Measurements from ENCODE around the gene SYT9. TPM values are rescaled to one million over a fixed set of nuclear protein-coding genes. Genes with fewer than 3 reads are reported as not detected.
A peak's percentile ranks its signal among the peaks of the same experiment; 100 is the strongest.

The SYT9 gene
- total and polyA plus RNA-seq, 2 of the 8 experiments (the other 6 are each of a cell fraction or from before 2014, with no cell fraction given), result 1.5 to 2.9 TPM

GRCh38 chr11:7469351-7469865 is 217.7 kb downstream of the SYT9 start:
- ChIA-PET POLR2A (ENCODE audit: partially characterized antibody) (no interaction called here), CTCF (ENCODE audit: partially characterized antibody) (interaction anchor here (0.6 to 1.2 kb wide), 4 partner anchors 54 to 373 kb away, joined by 3 to 4 read pairs (median 3); no protein-coding TSS in a partner anchor)
- Histone ChIP-seq H3K4ac (replicated peaks; ENCODE audit: insufficient read length, low read depth, low read length) (no peak overlapping the region), H3K27ac (ENCODE audit: low read depth, low read length) (no peak overlapping the region), H2AFZ (ENCODE audit: low read length) (no peak overlapping the region), H2BK12ac (ENCODE audit: low read depth, low read length) (no peak overlapping the region), H4K20me1 (replicated peaks in 1 of 2; ENCODE audit: control insufficient read depth in 1 of 2, insufficient read depth in 2 of 2, low read length in 2 of 2) (no peaks in the 10 kb centered on the region), H3K79me2 (ENCODE audit: control insufficient read depth in 1 of 2, insufficient read depth in 2 of 2, low read length in 2 of 2) (no peaks in the 10 kb centered on the region), H3K14ac (ENCODE audit: insufficient read length) (no peak overlapping the region), H3K18ac (ENCODE audit: extremely low read depth, low read length) (no peak overlapping the region), H3K4me1 (replicated peaks in 1 of 4; ENCODE audit: control insufficient read depth in 3 of 4, insufficient read depth in 4 of 4, low read length in 3 of 4) (no peaks in the 10 kb centered on the region), H3K27me3 (replicated peaks in 1 of 4; ENCODE audit: control insufficient read depth in 3 of 4, extremely low read depth in 1 of 4, insufficient read depth in 3 of 4, low read length in 3 of 4) (no peaks in the 10 kb centered on the region), H3K9me3 (ENCODE audit: insufficient read depth in 2 of 2, low read depth in 1 of 2, low read length in 1 of 2) (no peaks in the 10 kb centered on the region), H3K36me3 (ENCODE audit: control insufficient read depth in 2 of 4, insufficient read depth in 4 of 4, low read length in 3 of 4) (no peaks in the 10 kb centered on the region), H4K91ac (replicated peaks; ENCODE audit: insufficient read length, low read length) (no peak overlapping the region), H3K23me2 (ENCODE audit: low read depth, low read length) (no peaks in the 10 kb centered on the region), H4K5ac (ENCODE audit: insufficient read length, low read depth, low read length) (no peak overlapping the region), H2BK15ac (ENCODE audit: low read length) (no peak overlapping the region), H2AK5ac (ENCODE audit: low read depth, low read length) (0 out of 2 replicates have a peak overlapping the region, but pooled peaks have one; percentile 24), H3K9ac (replicated peaks in 1 of 4; ENCODE audit: extremely low read depth in 1 of 4, low read depth in 3 of 4, low read length in 3 of 4) (no peak overlapping the region), H3K79me1 (ENCODE audit: low read depth, low read length) (no peaks in the 10 kb centered on the region), H4K8ac (ENCODE audit: extremely low read depth, insufficient read depth, low read length) (no peak overlapping the region), H2BK120ac (replicated peaks; ENCODE audit: low read depth, low read length) (no peak overlapping the region), H3K56ac (replicated peaks; ENCODE audit: insufficient read length, low read depth, low read length) (no peak overlapping the region), H3K4me3 (ENCODE audit: extremely low read depth in 1 of 4, insufficient read depth in 2 of 4, low read depth in 3 of 4, low read length in 4 of 4) (no peak overlapping the region), H2BK20ac (ENCODE audit: low read length) (no peak overlapping the region), H2BK5ac (ENCODE audit: low read depth, low read length) (no peak overlapping the region), H3K4me2 (ENCODE audit: insufficient read depth in 1 of 2, low read depth in 2 of 2, low read length in 2 of 2) (no peak overlapping the region), H3K23ac (ENCODE audit: insufficient read length) (no peak overlapping the region)
- DNase-seq (ENCODE audit: low read depth in 1 of 2, low spot score in 2 of 2) (no peak), FAIRE-seq (no peak)
- 90% methylated on average over 5 of the region's 5 CpGs; no CpG with 5 or more reads in 1 of the 2 experiments for WGBS, 2 experiments (ENCODE audit: extremely low coverage in 1 of 2, insufficient coverage in 1 of 2, insufficient read length in 1 of 2, insufficient replicate concordance in 2 of 2, low coverage in 1 of 2, low lambda C conversion rate in 2 of 2, missing lambda C conversion rate in 1 of 2)
- TF ChIP-seq TCF12 (IDR thresholded peaks at IDR 0.05; ENCODE audit: low read depth, low read length) (no peak), USF2 (IDR thresholded peaks at IDR 0.05; ENCODE audit: low read length) (no peak), TAF7 (optimal IDR thresholded peaks at IDR 0.05; ENCODE audit: borderline replicate concordance, low read depth, low read length) (no peak), TBP (IDR thresholded peaks at IDR 0.05; ENCODE audit: low read depth, low read length) (no peak), NANOG (IDR thresholded peaks at IDR 0.05; ENCODE audit: insufficient read depth, low read depth, low read length, poor library complexity, severe bottlenecking) (no peak), SRF (IDR thresholded peaks at IDR 0.05; ENCODE audit: low read depth, low read length) (no peak)

All from H1 (cell line).